Measurements from ENCODE around the gene REV3L. TPM values are rescaled to one million over a fixed set of nuclear protein-coding genes. Genes with fewer than 3 reads are reported as not detected.

REV3L gene
- total RNA-seq, 1 donor from 2014 or later = 38.0 TPM

- TF ChIP-seq CTCF (IDR thresholded peaks at IDR 0.05) = no peak
- H3K27ac Mint-ChIP-seq (ENCODE audit: unreplicated experiment) = no peak overlapping the region
- H3K9me3 Mint-ChIP-seq (ENCODE audit: low read depth) = no peaks in the 10 kb centered on the region
- no peak overlapping the region for H3K4me3 Mint-ChIP-seq (ENCODE audit: unreplicated experiment)
- H3K36me3 Mint-ChIP-seq (ENCODE audit: low read depth) = peaks cover 21% of the 10 kb centered on the region
- H3K4me1 Mint-ChIP-seq (ENCODE audit: low read depth) = peaks cover 33% of the 10 kb centered on the region
- no peaks in the 10 kb centered on the region for H3K27me3 Mint-ChIP-seq (ENCODE audit: low read depth)
- no peak for DNase-seq (ENCODE audit: low spot score)
These were observed 129.0 kb downstream of the REV3L start for GRCh38 chr6:111353912-111354462.

- no peak for TF ChIP-seq CTCF (IDR thresholded peaks at IDR 0.05)
- Mint-ChIP-seq H3K9me3 (ENCODE audit: low read depth) (no peaks in the 10 kb centered on the region), H3K27ac (ENCODE audit: unreplicated experiment) (no peak overlapping the region), H3K27me3 (ENCODE audit: low read depth) (no peaks in the 10 kb centered on the region), H3K36me3 (ENCODE audit: low read depth) (peaks cover 24% of the 10 kb centered on the region), H3K4me1 (ENCODE audit: low read depth) (no peaks in the 10 kb centered on the region), H3K4me3 (ENCODE audit: unreplicated experiment) (no peak overlapping the region)
- no peak for DNase-seq (ENCODE audit: low spot score)
These were observed 135.4 kb downstream of the REV3L start for GRCh38 chr6:111347589-111347988.

GRCh38 chr6:111342913-111343312 is 140.1 kb downstream of the REV3L start:
- no peak overlapping the region for H3K4me3 Mint-ChIP-seq (ENCODE audit: unreplicated experiment)
- no peak for TF ChIP-seq CTCF (IDR thresholded peaks at IDR 0.05)
- H3K27me3 Mint-ChIP-seq (ENCODE audit: low read depth) = no peaks in the 10 kb centered on the region
- peaks cover 29% of the 10 kb centered on the region for H3K36me3 Mint-ChIP-seq (ENCODE audit: low read depth)
- H3K4me1 Mint-ChIP-seq (ENCODE audit: low read depth) = no peaks in the 10 kb centered on the region
- DNase-seq (ENCODE audit: low spot score) = no peak
- no peak overlapping the region for H3K27ac Mint-ChIP-seq (ENCODE audit: unreplicated experiment)
- H3K9me3 Mint-ChIP-seq (ENCODE audit: low read depth) = no peaks in the 10 kb centered on the region

GRCh38 chr6:111339294-111339693 is 143.7 kb downstream of the REV3L start:
- Mint-ChIP-seq H3K4me1 (ENCODE audit: low read depth) (no peaks in the 10 kb centered on the region), H3K36me3 (ENCODE audit: low read depth) (peaks cover 20% of the 10 kb centered on the region), H3K27me3 (ENCODE audit: low read depth) (no peaks in the 10 kb centered on the region), H3K9me3 (ENCODE audit: low read depth) (no peaks in the 10 kb centered on the region), H3K4me3 (ENCODE audit: unreplicated experiment) (no peak overlapping the region), H3K27ac (ENCODE audit: unreplicated experiment) (no peak overlapping the region)
- no peak for TF ChIP-seq CTCF (IDR thresholded peaks at IDR 0.05)
- DNase-seq (ENCODE audit: low spot score) = no peak

GRCh38 chr6:111338843-111339242 is 144.2 kb downstream of the REV3L start:
- peaks cover 20% of the 10 kb centered on the region for H3K36me3 Mint-ChIP-seq (ENCODE audit: low read depth)
- H3K27ac Mint-ChIP-seq (ENCODE audit: unreplicated experiment) = no peak overlapping the region
- H3K4me1 Mint-ChIP-seq (ENCODE audit: low read depth) = no peaks in the 10 kb centered on the region
- no peaks in the 10 kb centered on the region for H3K27me3 Mint-ChIP-seq (ENCODE audit: low read depth)
- TF ChIP-seq CTCF (IDR thresholded peaks at IDR 0.05) = no peak
- H3K4me3 Mint-ChIP-seq (ENCODE audit: unreplicated experiment) = no peak overlapping the region
- DNase-seq (ENCODE audit: low spot score) = no peak
- H3K9me3 Mint-ChIP-seq (ENCODE audit: low read depth) = no peaks in the 10 kb centered on the region

Data from chondrocyte (in vitro differentiated cells).